GM12801 (cell line): ENCODE measurements around the gene MRPL12.

Experiments
- CTCF ChIP-seq: IDR thresholded peaks from one replicate; pipeline ENCODE4 v1.5.1; 2011; ENCODE audit warnings: control low read depth; ENCODE audit not compliant: insufficient read length; ENCODE audit errors: extremely low read depth

Gene MRPL12

GRCh38 chr17:81684442-81684911, 18.7 kb upstream of the MRPL12 start:
- no peak for TF ChIP-seq CTCF

GRCh38 chr17:81685108-81685507, 18.1 kb upstream of the MRPL12 start:
- TF ChIP-seq CTCF = no peak

GRCh38 chr17:81686614-81687013, 16.6 kb upstream of the MRPL12 start:
- no peak for TF ChIP-seq CTCF

GRCh38 chr17:81687770-81688541, 15.2 kb upstream of the MRPL12 start:
- no peak for TF ChIP-seq CTCF

- TF ChIP-seq CTCF = no peak
Measured at GRCh38 chr17:81688616-81689015, 14.6 kb upstream of the MRPL12 start.

- no peak for TF ChIP-seq CTCF
Measured at GRCh38 chr17:81690066-81690465, 13.1 kb upstream of the MRPL12 start.

GRCh38 chr17:81690549-81690948, 12.6 kb upstream of the MRPL12 start:
- TF ChIP-seq CTCF = no peak
